ENCODE measurements around the gene IVNS1ABP. TPM values are rescaled to one million over a fixed set of nuclear protein-coding genes. Genes with fewer than 3 reads are reported as not detected.

The IVNS1ABP gene
- total RNA-seq, 1 experiment from 2014 or later: 72.4 TPM

GRCh38 chr1:185262151-185262550 lies 54.9 kb downstream of the IVNS1ABP start:
- H3K9me3 Mint-ChIP-seq (ENCODE audit: unreplicated experiment): no peaks in the 10 kb centered on the region
- ChIA-PET POLR2A (no interaction called here), CTCF (interaction anchor here (1.0 kb wide), 1 partner anchor 55 kb away, joined by 3 read pairs; the partner anchor contains the start of gene IVNS1ABP)
- Histone ChIP-seq H3K4me3 (ENCODE audit: low read depth, low read length) (no peak overlapping the region), H3K27me3 (replicated peaks; ENCODE audit: control insufficient read depth, insufficient read depth, low read length) (no peaks in the 10 kb centered on the region), H3K9me3 (no peaks in the 10 kb centered on the region), H3K36me3 (ENCODE audit: control insufficient read depth, insufficient read depth, low read length) (no peaks in the 10 kb centered on the region), H3K4me1 (peaks cover 31% of the 10 kb centered on the region)
- H3K4me1 Mint-ChIP-seq (ENCODE audit: low read depth, unreplicated experiment): peaks cover 27% of the 10 kb centered on the region
- no peak for TF ChIP-seq CTCF (IDR thresholded peaks at IDR 0.05; ENCODE audit: insufficient read depth in 1 of 2, low read depth in 1 of 2, low read length in 1 of 2, severe bottlenecking in 1 of 2, unreplicated experiment in 1 of 2)
- BruUV-seq (replicated peaks): no TSS peak
- intact Hi-C loops (cut with micrococcal nuclease; ENCODE audit: unreplicated experiment): no loop called here
- peaks cover 5% of the 10 kb centered on the region for H3K36me3 Mint-ChIP-seq (ENCODE audit: insufficient read depth, unreplicated experiment)
- H3K27ac Mint-ChIP-seq (ENCODE audit: unreplicated experiment): no peak overlapping the region
- no peak for DNase-seq
- H3K4me3 Mint-ChIP-seq (ENCODE audit: unreplicated experiment): no peak overlapping the region
- no peaks in the 10 kb centered on the region for H3K27me3 Mint-ChIP-seq (ENCODE audit: insufficient read depth, unreplicated experiment)

- Histone ChIP-seq H3K27me3 (replicated peaks; ENCODE audit: control insufficient read depth, insufficient read depth, low read length) (no peaks in the 10 kb centered on the region), H3K4me1 (peaks cover 29% of the 10 kb centered on the region), H3K36me3 (ENCODE audit: control insufficient read depth, insufficient read depth, low read length) (no peaks in the 10 kb centered on the region), H3K4me3 (ENCODE audit: low read depth, low read length) (no peak overlapping the region), H3K9me3 (no peaks in the 10 kb centered on the region)
- Mint-ChIP-seq H3K36me3 (ENCODE audit: insufficient read depth, unreplicated experiment) (peaks cover 5% of the 10 kb centered on the region), H3K4me1 (ENCODE audit: low read depth, unreplicated experiment) (peaks cover 27% of the 10 kb centered on the region), H3K27me3 (ENCODE audit: insufficient read depth, unreplicated experiment) (no peaks in the 10 kb centered on the region), H3K27ac (ENCODE audit: unreplicated experiment) (no peak overlapping the region), H3K9me3 (ENCODE audit: unreplicated experiment) (no peaks in the 10 kb centered on the region), H3K4me3 (ENCODE audit: unreplicated experiment) (no peak overlapping the region)
- CTCF ChIA-PET: no interaction called here
- no TSS peak for BruUV-seq (replicated peaks)
- intact Hi-C loops (cut with micrococcal nuclease; ENCODE audit: unreplicated experiment): no loop called here
- no peak for DNase-seq
- POLR2A ChIA-PET: no interaction called here
- no peak for TF ChIP-seq CTCF (IDR thresholded peaks at IDR 0.05; ENCODE audit: insufficient read depth in 1 of 2, low read depth in 1 of 2, low read length in 1 of 2, severe bottlenecking in 1 of 2, unreplicated experiment in 1 of 2)
Observed at GRCh38 chr1:185260611-185261010, 56.4 kb downstream of the IVNS1ABP start.

- CTCF ChIA-PET: no interaction called here
- no peak for DNase-seq
- intact Hi-C loops (cut with micrococcal nuclease; ENCODE audit: unreplicated experiment): no loop called here
- no peak for TF ChIP-seq CTCF (IDR thresholded peaks at IDR 0.05; ENCODE audit: insufficient read depth in 1 of 2, low read depth in 1 of 2, low read length in 1 of 2, severe bottlenecking in 1 of 2, unreplicated experiment in 1 of 2)
- Histone ChIP-seq H3K4me1 (peaks cover 29% of the 10 kb centered on the region), H3K27me3 (replicated peaks; ENCODE audit: control insufficient read depth, insufficient read depth, low read length) (no peaks in the 10 kb centered on the region), H3K4me3 (ENCODE audit: low read depth, low read length) (peak overlapping the region; percentile 46; the same call in 1 of the 2 replicates), H3K36me3 (ENCODE audit: control insufficient read depth, insufficient read depth, low read length) (no peaks in the 10 kb centered on the region), H3K9me3 (no peaks in the 10 kb centered on the region)
- POLR2A ChIA-PET: no interaction called here
- H3K36me3 Mint-ChIP-seq (ENCODE audit: insufficient read depth, unreplicated experiment): peaks cover 5% of the 10 kb centered on the region
- no peaks in the 10 kb centered on the region for H3K9me3 Mint-ChIP-seq (ENCODE audit: unreplicated experiment)
- H3K27me3 Mint-ChIP-seq (ENCODE audit: insufficient read depth, unreplicated experiment): no peaks in the 10 kb centered on the region
- peak overlapping the region; percentile 99 for H3K27ac Mint-ChIP-seq (ENCODE audit: unreplicated experiment)
- peaks cover 27% of the 10 kb centered on the region for H3K4me1 Mint-ChIP-seq (ENCODE audit: low read depth, unreplicated experiment)
- peak overlapping the region; percentile 95 for H3K4me3 Mint-ChIP-seq (ENCODE audit: unreplicated experiment)
- no TSS peak for BruUV-seq (replicated peaks)
Observed at GRCh38 chr1:185258676-185259075, 58.4 kb downstream of the IVNS1ABP start.

All from Caco-2 (cell line).